ENCODE results near the gene CORO7. TPM values are rescaled to one million over a fixed set of nuclear protein-coding genes. Genes with fewer than 3 reads are reported as not detected.

The CORO7 gene
- total RNA-seq, 1 donor = 17.7 TPM

DNA sequence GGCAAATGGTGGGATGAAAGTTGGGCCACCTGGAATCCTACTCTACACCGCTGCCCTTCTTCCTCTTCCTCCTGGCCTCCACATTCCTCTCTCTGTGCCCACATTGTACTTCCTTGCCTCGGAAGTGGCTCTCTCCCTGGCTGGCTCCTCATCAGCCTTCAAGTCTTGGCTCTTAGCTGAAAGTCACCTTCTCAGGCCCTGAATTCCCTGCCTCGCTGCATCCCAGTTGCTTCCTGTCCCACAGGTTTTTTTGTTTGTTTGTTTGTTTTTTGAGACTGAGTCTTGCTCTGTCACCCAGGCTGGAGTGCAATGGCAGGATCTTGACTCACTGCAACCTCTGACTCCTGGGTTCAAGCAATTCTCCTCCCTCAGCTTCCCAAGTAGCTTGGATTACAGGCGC, 62.7 kb downstream of the CORO7 start:
- H3K27ac ChIP-seq (ENCODE audit: low read depth, low read length) = no peak overlapping the region
- peaks cover 17% of the 10 kb centered on the region for H3K4me1 ChIP-seq (ENCODE audit: insufficient read depth, low read length)
- DNase-seq (ENCODE audit: insufficient read length, low spot score, missing footprints) = no peak
- no peak overlapping the region for H3K4me2 ChIP-seq (ENCODE audit: insufficient read depth, low read length)
- H3K27me3 ChIP-seq (ENCODE audit: insufficient read depth, low read length) = no peaks in the 10 kb centered on the region
- no peaks in the 10 kb centered on the region for H3K36me3 ChIP-seq (ENCODE audit: insufficient read depth, low read length)
- no peaks in the 10 kb centered on the region for H3K9me3 ChIP-seq (ENCODE audit: low read depth, low read length)
- H2AFZ ChIP-seq (ENCODE audit: low read length) = no peak overlapping the region
- H3K4me3 ChIP-seq (ENCODE audit: insufficient read depth, low read length) = no peak overlapping the region
- H4K20me1 ChIP-seq (ENCODE audit: insufficient read depth, low read length) = no peaks in the 10 kb centered on the region
- TF ChIP-seq, protein P1, sequence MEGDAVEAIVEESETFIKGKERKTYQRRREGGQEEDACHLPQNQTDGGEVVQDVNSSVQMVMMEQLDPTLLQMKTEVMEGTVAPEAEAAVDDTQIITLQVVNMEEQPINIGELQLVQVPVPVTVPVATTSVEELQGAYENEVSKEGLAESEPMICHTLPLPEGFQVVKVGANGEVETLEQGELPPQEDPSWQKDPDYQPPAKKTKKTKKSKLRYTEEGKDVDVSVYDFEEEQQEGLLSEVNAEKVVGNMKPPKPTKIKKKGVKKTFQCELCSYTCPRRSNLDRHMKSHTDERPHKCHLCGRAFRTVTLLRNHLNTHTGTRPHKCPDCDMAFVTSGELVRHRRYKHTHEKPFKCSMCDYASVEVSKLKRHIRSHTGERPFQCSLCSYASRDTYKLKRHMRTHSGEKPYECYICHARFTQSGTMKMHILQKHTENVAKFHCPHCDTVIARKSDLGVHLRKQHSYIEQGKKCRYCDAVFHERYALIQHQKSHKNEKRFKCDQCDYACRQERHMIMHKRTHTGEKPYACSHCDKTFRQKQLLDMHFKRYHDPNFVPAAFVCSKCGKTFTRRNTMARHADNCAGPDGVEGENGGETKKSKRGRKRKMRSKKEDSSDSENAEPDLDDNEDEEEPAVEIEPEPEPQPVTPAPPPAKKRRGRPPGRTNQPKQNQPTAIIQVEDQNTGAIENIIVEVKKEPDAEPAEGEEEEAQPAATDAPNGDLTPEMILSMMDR (IDR thresholded peaks at IDR 0.05; ENCODE audit: extremely low read depth, low read depth, low read length) = no peak
- peaks cover 19% of the 10 kb centered on the region for H3K79me2 ChIP-seq (ENCODE audit: insufficient read depth, low read length)

DNA sequence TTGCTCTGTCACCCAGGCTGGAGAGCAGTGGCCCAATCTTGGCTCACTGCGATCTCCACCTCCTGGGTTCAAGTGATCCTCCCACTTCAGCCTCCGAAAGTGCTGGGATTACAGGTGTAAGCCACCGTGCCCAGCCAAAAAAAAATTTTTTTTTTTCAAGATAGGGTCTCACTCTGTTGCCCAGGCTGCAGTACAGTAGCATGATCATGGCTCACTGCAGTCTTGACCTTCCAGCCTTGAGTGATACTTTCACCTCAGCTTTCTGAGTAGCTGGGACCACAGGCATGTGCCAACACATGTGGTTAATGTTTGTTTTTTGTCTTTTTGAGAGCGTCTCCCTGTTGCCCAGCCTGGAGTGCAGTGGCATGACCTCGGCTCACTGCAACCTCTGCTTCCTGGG, 63.6 kb downstream of the CORO7 start:
- no peaks in the 10 kb centered on the region for H3K36me3 ChIP-seq (ENCODE audit: insufficient read depth, low read length)
- no peak overlapping the region for H3K4me3 ChIP-seq (ENCODE audit: insufficient read depth, low read length)
- H3K4me1 ChIP-seq (ENCODE audit: insufficient read depth, low read length) = peaks cover 17% of the 10 kb centered on the region
- DNase-seq (ENCODE audit: insufficient read length, low spot score, missing footprints) = no peak
- H4K20me1 ChIP-seq (ENCODE audit: insufficient read depth, low read length) = peaks cover 6% of the 10 kb centered on the region
- H3K27ac ChIP-seq (ENCODE audit: low read depth, low read length) = no peak overlapping the region
- H2AFZ ChIP-seq (ENCODE audit: low read length) = no peak overlapping the region
- TF ChIP-seq, protein P1 (IDR thresholded peaks at IDR 0.05; ENCODE audit: extremely low read depth, low read depth, low read length) = no peak
- H3K4me2 ChIP-seq (ENCODE audit: insufficient read depth, low read length) = no peak overlapping the region
- peaks cover 26% of the 10 kb centered on the region for H3K79me2 ChIP-seq (ENCODE audit: insufficient read depth, low read length)
- no peaks in the 10 kb centered on the region for H3K27me3 ChIP-seq (ENCODE audit: insufficient read depth, low read length)
- H3K9me3 ChIP-seq (ENCODE audit: low read depth, low read length) = no peaks in the 10 kb centered on the region

- no peak for DNase-seq (ENCODE audit: insufficient read length, low spot score, missing footprints)
- Histone ChIP-seq H3K4me2 (ENCODE audit: insufficient read depth, low read length) (peak overlapping the region; percentile 85), H3K79me2 (ENCODE audit: insufficient read depth, low read length) (peaks cover 34% of the 10 kb centered on the region), H2AFZ (ENCODE audit: low read length) (no peak overlapping the region), H3K27me3 (ENCODE audit: insufficient read depth, low read length) (no peaks in the 10 kb centered on the region), H3K36me3 (ENCODE audit: insufficient read depth, low read length) (no peaks in the 10 kb centered on the region), H3K9me3 (ENCODE audit: low read depth, low read length) (no peaks in the 10 kb centered on the region), H3K4me3 (ENCODE audit: insufficient read depth, low read length) (peak overlapping the region; percentile 86), H3K27ac (ENCODE audit: low read depth, low read length) (peak overlapping the region; percentile 63), H4K20me1 (ENCODE audit: insufficient read depth, low read length) (peaks cover 12% of the 10 kb centered on the region), H3K4me1 (ENCODE audit: insufficient read depth, low read length) (peaks cover 21% of the 10 kb centered on the region)
- TF ChIP-seq, protein P1 (IDR thresholded peaks at IDR 0.05; ENCODE audit: extremely low read depth, low read depth, low read length) = no peak
Measured at GRCh38 chr16:4351880-4352279, 64.5 kb downstream of the CORO7 start.

DNA sequence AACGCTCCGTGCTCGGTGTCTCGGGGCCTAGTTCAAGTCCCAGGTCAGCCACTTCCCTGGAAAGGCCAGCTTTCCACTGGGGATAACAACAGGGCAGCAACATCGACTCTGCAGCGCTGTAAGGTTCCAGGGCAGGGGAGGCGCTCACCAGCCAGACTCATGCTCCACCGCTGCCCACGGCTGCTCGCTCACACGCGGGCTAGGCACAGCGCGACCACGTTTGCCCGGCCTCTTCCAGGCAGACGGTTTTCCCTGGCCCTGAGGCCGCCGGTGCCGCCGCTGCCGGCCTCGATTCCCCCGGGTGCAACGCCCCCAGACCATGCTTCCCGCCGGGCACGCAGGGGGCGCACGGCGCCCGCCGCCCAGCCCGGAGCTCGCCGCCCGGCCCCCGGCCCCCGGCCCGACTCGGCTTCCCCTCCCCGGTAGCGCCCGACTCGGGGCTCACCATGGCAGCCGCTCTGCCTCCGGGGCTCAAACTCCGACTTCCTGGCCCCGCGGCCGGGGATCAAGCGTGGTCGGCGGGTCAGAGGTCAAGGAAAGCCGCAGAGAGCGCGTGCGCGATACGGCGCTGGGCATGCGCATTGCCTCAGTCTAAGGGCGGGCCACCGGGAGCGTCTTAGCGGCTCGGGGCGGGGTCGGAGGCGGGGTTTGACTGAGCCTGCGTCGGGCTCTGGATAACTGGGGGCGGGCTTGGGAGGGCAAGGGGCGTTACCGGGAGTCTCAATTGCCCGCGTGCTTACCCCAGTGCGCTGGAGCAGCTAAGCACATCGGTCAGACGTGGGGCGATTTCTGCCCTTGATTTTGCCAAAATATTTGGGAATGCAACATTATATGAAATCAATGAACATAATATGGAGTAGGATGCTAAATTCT, 65.4 kb downstream of the CORO7 start, which contains the start of gene PAM16:
Gene PAM16 (minus strand): TSS at position 535 of the 873 bp plus-strand sequence. CDS start 87 bp downstream, at position 448.
- peak within 1 kb of the TSS; percentile 80 for H2AFZ ChIP-seq (ENCODE audit: low read length)
- H3K27me3 ChIP-seq (ENCODE audit: insufficient read depth, low read length) = no peaks in the 10 kb centered on the region
- peaks cover 39% of the 10 kb centered on the region for H3K79me2 ChIP-seq (ENCODE audit: insufficient read depth, low read length)
- DNase-seq (ENCODE audit: insufficient read length, low spot score, missing footprints) = peak; percentile 99
- peak within 1 kb of the TSS; percentile 70 for H3K27ac ChIP-seq (ENCODE audit: low read depth, low read length)
- H3K4me2 ChIP-seq (ENCODE audit: insufficient read depth, low read length) = peak within 1 kb of the TSS; percentile 85
- peaks cover 21% of the 10 kb centered on the region for H3K4me1 ChIP-seq (ENCODE audit: insufficient read depth, low read length)
- TF ChIP-seq, protein P1 (IDR thresholded peaks at IDR 0.05; ENCODE audit: extremely low read depth, low read depth, low read length) = no peak
- no peaks in the 10 kb centered on the region for H3K36me3 ChIP-seq (ENCODE audit: insufficient read depth, low read length)
- H4K20me1 ChIP-seq (ENCODE audit: insufficient read depth, low read length) = peaks cover 16% of the 10 kb centered on the region
- H3K9me3 ChIP-seq (ENCODE audit: low read depth, low read length) = no peaks in the 10 kb centered on the region
- H3K4me3 ChIP-seq (ENCODE audit: insufficient read depth, low read length) = peak within 1 kb of the TSS; percentile 86
